CD14-positive monocyte (primary cell): ENCODE measurements around the gene ACER2. TPM values are rescaled to one million over a fixed set of nuclear protein-coding genes. Genes with fewer than 3 reads are reported as not detected.
"Not testable (repeated sequence)": the region's sequence is repeated elsewhere in the genome, so short reads cannot be mapped to it uniquely, and the experiment has no call there.

Source experiments
- DNase-seq, 3 donors: peaks; one replicate each; pipeline ENCODE4 v3.0.0-alpha.2; 2011 to 2022
- H2AFZ ChIP-seq: 2 replicates; pipeline ENCODE4 v1.6.0; 2012; ENCODE audit warnings: mild to moderate bottlenecking, low read depth, low read length, inconsistent platforms; ENCODE audit not compliant: insufficient read depth, poor library complexity, severe bottlenecking
- H3K27ac ChIP-seq, 2 donors: 1 replicate in 1 of 2; 2 replicates in 1 of 2; pipeline ENCODE4 v1.5.1; 2012 to 2013; ENCODE audit warnings: low read length in 2 of 2, control low read depth in 1 of 2, inconsistent platforms in 1 of 2, low read depth in 1 of 2, mild to moderate bottlenecking in 1 of 2
- H3K27me3 ChIP-seq, 2 donors: one replicate each; pipeline versions ENCODE4 v1.6.0 to v1.6.1; 2011 to 2013; ENCODE audit warnings: low read length in 2 of 2; ENCODE audit not compliant: control insufficient read depth in 2 of 2, insufficient read depth in 2 of 2
- H3K36me3 ChIP-seq, 2 donors: replicated peaks in 1 of 2; 1 replicate in 1 of 2; 2 replicates in 1 of 2; pipeline versions ENCODE4 v1.5.1 to v1.6.1; 2012 to 2013; ENCODE audit warnings: low read length in 2 of 2, control low read depth in 1 of 2, inconsistent platforms in 1 of 2, mild to moderate bottlenecking in 1 of 2; ENCODE audit not compliant: insufficient read depth in 2 of 2, control insufficient read depth in 1 of 2
- H3K4me1 ChIP-seq, 2 donors: 1 replicate in 1 of 2; 2 replicates in 1 of 2; pipeline versions ENCODE4 v1.5.1 to v1.6.1; 2012 to 2013; ENCODE audit warnings: low read length in 2 of 2, control low read depth in 1 of 2, inconsistent platforms in 1 of 2, mild to moderate bottlenecking in 1 of 2, moderate library complexity in 1 of 2; ENCODE audit not compliant: insufficient read depth in 2 of 2, control insufficient read depth in 1 of 2
- H3K4me2 ChIP-seq: replicated peaks from 2 replicates; pipeline ENCODE3; 2012; ENCODE audit warnings: low read length, moderate library complexity, mild to moderate bottlenecking; ENCODE audit not compliant: poor library complexity, severe bottlenecking; ENCODE audit errors: extremely low read depth
- H3K4me3 ChIP-seq, 3 experiments: fragments of 200-600 bp in 1 of 3; sonication (generic) in 1 of 3; replicated peaks in 1 of 3; 1 replicate in 2 of 3; 2 replicates in 1 of 3; pipeline ENCODE4 v1.5.1; 2011 to 2013; ENCODE audit warnings: low read length in 3 of 3, mild to moderate bottlenecking in 3 of 3, control low read depth in 2 of 3, low read depth in 2 of 3, inconsistent platforms in 1 of 3, moderate library complexity in 1 of 3
- H3K79me2 ChIP-seq: 2 replicates; pipeline ENCODE4 v1.6.0; 2012; ENCODE audit warnings: mild to moderate bottlenecking, control low read depth, inconsistent platforms, low read length, moderate library complexity; ENCODE audit not compliant: insufficient read depth
- H3K9ac ChIP-seq: 2 replicates; pipeline ENCODE4 v1.6.0; 2017; ENCODE audit warnings: low read length, mild to moderate bottlenecking; ENCODE audit not compliant: insufficient read depth, poor library complexity, severe bottlenecking
- H3K9me3 ChIP-seq, 2 donors: replicated peaks in 1 of 2; 1 replicate in 1 of 2; 2 replicates in 1 of 2; pipeline versions ENCODE4 v1.5.1 to v1.6.1; 2012 to 2013; ENCODE audit warnings: low read length in 2 of 2, control low read depth in 1 of 2; ENCODE audit not compliant: control insufficient read depth in 1 of 2, insufficient read depth in 1 of 2
- H4K20me1 ChIP-seq: 2 replicates; pipeline ENCODE4 v1.6.0; 2012; ENCODE audit warnings: mild to moderate bottlenecking, low read length, control low read depth, moderate library complexity; ENCODE audit not compliant: insufficient read depth
- H3K27ac Mint-ChIP-seq, 7 donors: one replicate each; pipeline ENCODE4 v1.8.0; 2020; ENCODE audit warnings: mild to moderate bottlenecking in 7 of 7, mixed read lengths in 7 of 7, moderate library complexity in 6 of 7, inconsistent platforms in 2 of 7
- H3K27me3 Mint-ChIP-seq, 3 donors: one replicate each; pipeline ENCODE4 v1.8.0; 2021 to 2022; ENCODE audit warnings: low read depth in 3 of 3, mild to moderate bottlenecking in 3 of 3, mixed read lengths in 3 of 3, moderate library complexity in 3 of 3, inconsistent platforms in 1 of 3
- H3K36me3 Mint-ChIP-seq, 2 donors: one replicate each; pipeline ENCODE4 v1.8.0; 2020; ENCODE audit warnings: mixed read lengths in 2 of 2, inconsistent platforms in 1 of 2, mild to moderate bottlenecking in 1 of 2
- H3K4me1 Mint-ChIP-seq: one replicate; pipeline ENCODE4 v1.8.0; 2020; ENCODE audit warnings: mild to moderate bottlenecking, mixed read lengths
- H3K4me3 Mint-ChIP-seq, 2 donors: one replicate each; pipeline ENCODE4 v1.8.0; 2020; ENCODE audit warnings: mild to moderate bottlenecking in 2 of 2, mixed read lengths in 2 of 2, moderate library complexity in 1 of 2
- H3K9me3 Mint-ChIP-seq, 7 donors: one replicate each; pipeline ENCODE4 v1.8.0; 2020 to 2022; ENCODE audit warnings: mixed read lengths in 7 of 7, mild to moderate bottlenecking in 6 of 7, moderate library complexity in 6 of 7, inconsistent platforms in 2 of 7
- WGBS: methylation state at CpG from one replicate; pipeline ENCODE4 v1.1.5; 2013; ENCODE audit warnings: missing lambda C conversion rate; ENCODE audit not compliant: insufficient coverage; 5-methylcytosine and 5-hydroxymethylcytosine counted together
- intact Hi-C, 2 donors: fragments of 100-400 bp; cut with micrococcal nuclease; formaldehyde crosslinking; loops; one replicate each; pipeline versions ENCODE4 v1.15.0 to v1.15.1; 2023
- polyA plus RNA-seq, 3 donors: library from polyadenylated mRNA; depleted of rRNA in 1 of 3; unstranded in 2 of 3; stranded (reverse) in 1 of 3; fragments of 300-500 nt in 2 of 3; fragments of >200 nt in 1 of 3; fragmentation: Illumina TruSeq in 2 of 3; gene quantifications; 1 replicate in 2 of 3; 2 replicates in 1 of 3; pipeline ENCODE4 v1.2.3, GENCODE V29; 2012 to 2021
- TF ChIP-seq, protein P1 (sequence below): fragments of 200-600 bp; IDR thresholded peaks from one replicate; pipeline ENCODE4 v1.8.0; 2022; ENCODE audit warnings: antibody characterized with exemption, mild to moderate bottlenecking

Gene ACER2
- polyA plus RNA-seq, 3 donors, result 0.17 to 0.21 TPM; not detected in 1

DNA sequence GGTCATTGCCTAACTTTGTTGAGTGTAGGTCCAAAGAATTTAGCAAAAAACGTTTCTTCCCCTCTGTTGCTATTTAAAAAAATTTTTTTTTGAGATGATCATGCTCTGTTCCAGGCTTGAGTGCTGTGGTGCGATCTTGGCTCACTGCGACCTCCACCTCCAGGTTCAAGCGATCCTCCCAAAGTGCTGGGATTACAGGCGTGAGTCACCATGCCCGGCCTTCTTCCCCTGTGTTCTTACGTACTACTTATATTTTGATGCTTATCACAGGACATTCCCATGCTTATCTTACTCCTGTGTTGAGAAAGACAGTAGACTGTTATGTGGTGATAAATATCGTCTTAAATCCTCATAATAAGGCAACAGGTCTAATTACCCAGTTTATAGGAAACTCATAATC, 2.5 kb downstream of the ACER2 start:
- no peaks in the 10 kb centered on the region for H3K36me3 ChIP-seq
- H4K20me1 ChIP-seq, result no peaks in the 10 kb centered on the region
- Mint-ChIP-seq H3K27me3 (peaks cover 2 to 7% (median 3%) of the 10 kb centered on the region in 3 donors), H3K27ac (no peak overlapping the region), H3K4me1 (peaks cover 24% of the 10 kb centered on the region), H3K9me3 (peaks cover 0 to 5% (median 0%) of the 10 kb centered on the region in 7 donors), H3K4me3 (no peak overlapping the region), H3K36me3 (no peaks in the 10 kb centered on the region)
- TF ChIP-seq, protein P1, sequence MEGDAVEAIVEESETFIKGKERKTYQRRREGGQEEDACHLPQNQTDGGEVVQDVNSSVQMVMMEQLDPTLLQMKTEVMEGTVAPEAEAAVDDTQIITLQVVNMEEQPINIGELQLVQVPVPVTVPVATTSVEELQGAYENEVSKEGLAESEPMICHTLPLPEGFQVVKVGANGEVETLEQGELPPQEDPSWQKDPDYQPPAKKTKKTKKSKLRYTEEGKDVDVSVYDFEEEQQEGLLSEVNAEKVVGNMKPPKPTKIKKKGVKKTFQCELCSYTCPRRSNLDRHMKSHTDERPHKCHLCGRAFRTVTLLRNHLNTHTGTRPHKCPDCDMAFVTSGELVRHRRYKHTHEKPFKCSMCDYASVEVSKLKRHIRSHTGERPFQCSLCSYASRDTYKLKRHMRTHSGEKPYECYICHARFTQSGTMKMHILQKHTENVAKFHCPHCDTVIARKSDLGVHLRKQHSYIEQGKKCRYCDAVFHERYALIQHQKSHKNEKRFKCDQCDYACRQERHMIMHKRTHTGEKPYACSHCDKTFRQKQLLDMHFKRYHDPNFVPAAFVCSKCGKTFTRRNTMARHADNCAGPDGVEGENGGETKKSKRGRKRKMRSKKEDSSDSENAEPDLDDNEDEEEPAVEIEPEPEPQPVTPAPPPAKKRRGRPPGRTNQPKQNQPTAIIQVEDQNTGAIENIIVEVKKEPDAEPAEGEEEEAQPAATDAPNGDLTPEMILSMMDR, result no peak
- no peak overlapping the region for H3K27ac ChIP-seq
- H3K4me2 ChIP-seq, result no peak overlapping the region
- H3K9me3 ChIP-seq, result no peaks in the 10 kb centered on the region
- 90% methylated on average over 4 of the region's 8 CpGs for WGBS
- no peaks in the 10 kb centered on the region for H3K27me3 ChIP-seq
- no peak overlapping the region for H3K4me3 ChIP-seq
- H3K9ac ChIP-seq, result no peak overlapping the region
- H3K4me1 ChIP-seq, result peaks cover 12 to 16% of the 10 kb centered on the region in 2 donors
- no peak for DNase-seq
- H3K79me2 ChIP-seq, result no peaks in the 10 kb centered on the region
- no peak overlapping the region for H2AFZ ChIP-seq
- intact Hi-C loops, result no loop called here

DNA sequence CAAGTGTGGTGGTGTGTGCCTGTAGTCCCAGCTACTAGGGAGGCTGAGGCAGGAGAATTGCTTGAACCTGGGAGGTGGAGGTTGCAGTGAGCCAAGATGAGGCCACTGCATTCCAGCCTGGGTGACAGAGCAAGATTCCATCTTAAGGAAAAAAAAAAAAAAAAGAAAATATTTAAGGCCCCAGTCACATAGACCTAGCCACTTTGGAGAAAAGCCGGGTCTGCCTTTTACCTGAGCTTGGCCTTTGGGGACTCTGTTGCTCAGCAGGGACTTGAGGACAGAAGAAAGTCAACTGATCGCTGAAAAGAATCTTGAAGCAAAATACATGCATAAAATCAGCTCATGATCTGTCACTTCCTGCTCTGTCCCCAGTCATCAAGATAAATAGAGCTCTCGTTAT, 4.6 kb downstream of the ACER2 start:
- H3K36me3 Mint-ChIP-seq, H3K4me3 ChIP-seq, intact Hi-C loops, H3K27ac ChIP-seq, H3K9me3 ChIP-seq, DNase-seq, H3K9me3 Mint-ChIP-seq, H3K9ac ChIP-seq, H3K4me3 Mint-ChIP-seq, H3K4me2 ChIP-seq, H3K27me3 ChIP-seq, H2AFZ ChIP-seq, H3K36me3 ChIP-seq, H3K27me3 Mint-ChIP-seq, H3K27ac Mint-ChIP-seq, H3K79me2 ChIP-seq, H3K4me1 ChIP-seq, H4K20me1 ChIP-seq: not testable (repeated sequence)
- peaks cover 16% of the 10 kb centered on the region for H3K4me1 Mint-ChIP-seq
- 97% methylated on average over 3 of the region's 3 CpGs for WGBS
